HG03060 (cell line): ENCODE measurements around the gene ARID3B.

Experiments
- ATAC-seq: cut with Tn5 transposase; IDR thresholded peaks from one replicate; pipeline ENCODE4 v1.9.1; 2021; ENCODE audit warnings: low read depth, moderate number of reproducible peaks; ENCODE audit not compliant: unreplicated experiment

Gene ARID3B

DNA sequence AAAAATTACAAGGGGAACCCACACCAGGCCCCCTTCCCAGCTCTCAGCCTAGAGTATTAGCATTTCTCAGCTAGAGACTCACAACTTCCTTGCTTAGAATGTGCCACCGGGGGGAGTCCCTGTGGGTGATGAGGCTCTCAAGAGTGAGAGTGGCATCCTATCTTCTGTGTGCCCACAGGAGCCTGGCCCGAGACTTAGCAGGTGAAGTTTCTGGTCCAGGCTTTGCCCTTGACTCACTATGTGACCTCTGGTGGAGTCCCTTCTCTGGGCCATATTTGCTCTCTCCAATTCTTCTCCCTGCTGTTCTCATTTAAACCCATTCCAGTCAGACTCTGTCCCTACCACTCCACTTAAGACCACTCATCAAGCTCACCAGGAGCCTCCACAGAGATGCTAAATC lies 92.8 kb downstream of the ARID3B start:
- ATAC-seq = no peak

DNA sequence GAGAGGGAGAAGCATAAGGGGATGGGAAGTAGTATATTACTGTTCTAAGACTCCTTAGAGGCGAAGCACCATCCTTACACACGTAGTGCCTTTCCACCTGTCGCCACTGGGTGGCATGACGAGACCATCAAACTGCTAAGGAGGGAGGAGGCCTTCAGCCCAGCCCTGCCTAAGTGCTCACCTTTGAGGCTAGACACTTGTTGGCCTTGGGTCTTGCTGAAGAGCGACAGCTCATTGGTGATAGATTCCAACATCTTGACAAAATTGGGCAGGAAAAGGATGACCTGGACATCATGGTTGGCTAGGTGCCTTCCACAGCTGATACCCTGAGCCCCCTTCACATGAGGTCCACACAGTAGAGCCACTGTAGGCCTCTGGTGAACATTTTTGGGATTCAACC lies 94.2 kb downstream of the ARID3B start:
- ATAC-seq = no peak

DNA sequence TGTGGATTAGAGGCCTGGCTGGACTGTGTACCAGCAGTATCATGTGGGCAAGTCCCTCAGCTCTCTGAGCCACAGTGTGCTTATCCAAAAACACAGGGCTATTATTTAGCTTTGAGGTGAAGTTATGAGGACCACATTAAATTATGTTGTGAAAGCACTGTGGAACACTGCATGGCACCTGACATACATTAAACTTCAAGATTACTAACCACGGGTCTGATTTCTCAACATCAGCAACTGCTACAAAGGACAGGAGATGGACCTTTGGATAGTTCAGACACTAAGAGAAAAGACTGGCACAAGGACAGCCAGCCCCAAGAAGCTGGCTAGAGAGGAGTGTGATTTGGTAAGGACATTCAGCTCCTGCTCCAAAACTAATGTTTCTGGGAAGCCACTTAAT lies 96.0 kb downstream of the ARID3B start:
- ATAC-seq = no peak

DNA sequence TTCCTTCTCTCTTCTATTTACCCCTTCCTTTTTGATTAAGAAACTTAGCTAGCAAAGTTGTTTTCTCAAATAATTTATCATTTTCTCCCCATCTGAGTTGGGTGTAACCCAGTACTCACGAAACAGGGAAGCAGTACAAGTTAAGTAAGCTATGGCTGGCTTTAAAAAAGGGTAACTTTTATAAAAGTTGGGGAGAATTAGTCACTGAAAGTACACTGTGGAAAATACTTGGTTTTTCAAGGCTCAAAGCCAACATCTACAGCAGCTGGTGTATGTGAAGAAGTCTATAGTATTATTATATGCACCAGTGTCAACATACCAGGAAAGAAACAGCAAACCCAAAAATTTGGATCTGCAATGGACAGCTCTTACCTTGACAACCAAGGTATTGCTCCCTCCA lies 100.1 kb downstream of the ARID3B start:
- no peak for ATAC-seq

DNA sequence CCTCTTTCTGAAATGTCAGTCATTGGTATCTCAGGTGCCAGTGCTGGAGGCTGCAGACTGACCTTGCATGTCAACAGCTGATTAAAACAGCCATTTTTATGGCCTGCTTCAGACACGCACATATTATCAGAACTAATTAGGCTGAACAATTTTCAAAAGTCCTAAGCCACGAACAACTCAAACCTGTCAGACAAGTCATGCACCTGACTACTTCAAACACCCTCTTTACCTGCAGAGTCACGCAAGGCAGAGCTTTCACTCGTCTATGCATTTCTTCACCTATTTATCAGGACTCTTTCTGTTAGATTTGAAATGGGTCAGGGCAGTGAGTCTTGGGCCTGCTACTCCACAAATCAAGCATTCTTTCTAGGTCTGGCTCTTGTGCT lies 101.3 kb downstream of the ARID3B start:
- no peak for ATAC-seq

DNA sequence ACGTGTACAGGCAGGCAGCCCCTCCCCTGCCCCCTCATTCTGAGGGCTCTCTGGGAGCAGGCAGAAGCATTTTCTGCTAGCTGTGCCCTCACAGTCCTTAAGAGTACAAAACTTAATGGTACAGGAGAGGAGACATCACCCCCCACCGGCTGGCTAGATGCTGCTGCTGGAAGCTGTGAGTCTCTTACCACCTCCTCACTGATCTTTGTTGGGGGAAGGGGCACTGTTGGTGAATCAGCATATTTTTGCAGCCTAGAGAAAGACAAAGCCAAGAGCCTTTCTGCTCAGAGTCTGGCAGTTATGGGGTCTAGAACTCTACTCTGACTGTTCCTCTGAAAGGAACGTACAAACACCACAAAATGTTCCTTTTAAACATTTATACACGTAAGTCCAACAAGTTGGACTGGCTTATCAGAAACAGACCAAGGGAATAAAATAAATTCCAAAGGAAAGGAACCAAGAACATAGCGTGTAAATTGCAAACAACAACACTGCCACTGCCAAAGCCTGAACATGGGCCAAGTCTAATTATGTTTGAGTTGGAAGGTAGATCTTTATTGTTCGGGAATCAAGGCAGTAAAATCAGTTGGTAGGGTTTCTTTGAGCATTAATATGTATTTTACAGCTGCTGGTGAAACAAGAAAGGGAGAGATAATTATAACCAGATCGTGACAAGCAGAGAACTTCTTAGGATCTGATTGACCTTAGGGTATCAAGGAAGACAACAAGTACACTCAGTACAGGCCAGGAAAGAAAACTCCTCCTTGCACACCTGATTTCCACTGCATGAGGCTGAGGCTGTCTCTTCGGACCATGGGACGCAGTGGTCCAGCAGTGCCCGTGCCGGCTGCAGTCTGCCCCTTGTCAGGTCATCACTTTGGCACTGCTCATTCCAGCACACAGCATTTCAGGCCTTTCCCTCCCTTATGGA lies 102.0 kb downstream of the ARID3B start:
- no peak for ATAC-seq

DNA sequence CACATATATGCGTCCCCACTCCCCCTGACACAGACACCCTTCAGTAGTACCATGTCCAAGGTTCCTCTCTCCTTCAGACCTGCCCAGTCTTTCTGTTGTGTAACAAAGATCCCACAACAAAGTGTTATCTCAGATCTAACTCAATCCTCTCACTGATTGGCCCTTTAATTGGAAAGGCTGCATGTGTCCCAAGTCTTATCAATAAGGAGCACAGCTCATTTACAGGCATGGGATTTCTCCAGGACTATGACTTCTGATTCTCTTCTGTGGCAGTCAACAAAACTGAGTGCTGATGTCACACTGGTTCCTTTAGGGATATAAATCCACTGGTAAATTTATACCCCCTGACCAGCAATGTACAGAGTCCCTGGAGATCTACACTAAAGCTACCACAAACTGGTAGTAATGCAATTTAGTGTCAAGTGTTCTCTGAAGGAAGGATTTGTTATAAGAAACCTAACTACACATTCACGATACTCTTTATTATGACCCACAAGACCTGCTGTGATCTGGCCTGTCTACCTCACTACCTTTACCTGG lies 102.7 kb downstream of the ARID3B start:
- ATAC-seq = no peak

DNA sequence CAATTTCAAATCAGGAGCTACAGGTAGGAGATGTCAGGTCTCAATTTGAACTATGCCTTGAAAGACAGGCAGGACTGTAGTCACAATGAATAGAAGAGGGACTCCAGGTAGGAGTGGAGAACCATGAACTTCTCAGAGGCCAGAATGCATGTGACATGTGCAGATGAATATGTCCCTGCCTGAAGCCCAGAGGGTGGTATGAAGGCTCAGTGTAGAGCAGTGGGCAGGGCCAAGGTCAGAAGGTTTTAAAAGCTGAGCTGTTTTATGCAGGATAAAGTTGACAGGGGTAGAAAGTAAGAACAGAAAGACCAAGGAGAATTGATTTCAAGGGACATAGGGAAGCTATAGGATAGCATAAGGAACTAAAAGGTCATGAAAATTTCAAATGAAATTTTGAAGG lies 105.5 kb downstream of the ARID3B start:
- no peak for ATAC-seq
